HG03139 (cell line): ENCODE data around the gene TNK1.

Experiments used
- ATAC-seq: cut with Tn5 transposase; IDR thresholded peaks from one replicate; pipeline ENCODE4 v1.9.1; 2021; ENCODE audit not compliant: unreplicated experiment

Gene TNK1

DNA sequence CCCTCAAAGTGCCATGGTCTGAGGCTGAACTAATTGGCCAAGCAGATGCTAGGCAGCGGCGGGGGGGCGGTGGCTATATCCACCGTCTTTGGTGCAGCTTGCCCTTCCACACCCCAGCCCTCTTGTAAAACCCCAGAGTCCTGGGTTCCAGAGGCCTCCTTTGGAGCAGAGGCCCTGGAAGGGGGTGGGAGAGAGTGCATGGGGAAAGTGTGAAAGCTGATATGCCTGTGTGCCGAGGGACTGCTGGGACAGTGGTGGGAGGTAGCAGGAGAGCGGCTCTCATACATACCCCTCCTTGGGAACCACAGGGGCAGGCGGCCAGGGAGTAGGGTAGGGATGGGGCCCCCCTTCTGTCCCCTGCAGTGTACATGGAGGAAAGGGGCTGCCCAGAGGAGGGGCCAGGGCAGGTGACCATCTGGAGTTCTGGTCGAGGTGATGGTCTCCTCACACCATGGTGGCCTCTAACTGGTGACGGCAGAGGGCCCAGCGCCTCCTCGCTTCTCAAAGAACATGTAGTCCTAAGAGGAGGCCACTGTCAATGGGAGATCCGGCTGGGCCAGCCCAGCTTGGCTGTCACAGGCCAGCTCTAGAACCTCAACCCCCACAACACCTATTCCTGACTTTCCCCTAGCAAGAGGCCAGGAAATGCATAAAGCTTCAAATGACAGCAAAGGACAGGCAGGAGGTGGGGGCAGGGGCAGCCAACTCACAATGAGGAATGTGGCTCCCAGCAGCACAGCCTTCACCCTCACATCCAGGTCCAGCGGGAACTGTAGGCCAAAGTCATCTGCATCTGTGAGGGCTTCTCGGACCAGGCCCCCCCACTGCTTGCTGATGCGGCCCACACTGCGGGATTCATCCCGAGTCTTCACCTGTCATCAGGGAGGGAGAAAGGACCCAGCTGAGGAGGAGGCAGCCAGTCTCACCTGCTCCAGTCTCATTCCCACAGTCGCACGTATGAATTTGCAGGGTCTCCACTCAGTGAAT lies 9.3 kb downstream of the TNK1 start:
- no peak for ATAC-seq

DNA sequence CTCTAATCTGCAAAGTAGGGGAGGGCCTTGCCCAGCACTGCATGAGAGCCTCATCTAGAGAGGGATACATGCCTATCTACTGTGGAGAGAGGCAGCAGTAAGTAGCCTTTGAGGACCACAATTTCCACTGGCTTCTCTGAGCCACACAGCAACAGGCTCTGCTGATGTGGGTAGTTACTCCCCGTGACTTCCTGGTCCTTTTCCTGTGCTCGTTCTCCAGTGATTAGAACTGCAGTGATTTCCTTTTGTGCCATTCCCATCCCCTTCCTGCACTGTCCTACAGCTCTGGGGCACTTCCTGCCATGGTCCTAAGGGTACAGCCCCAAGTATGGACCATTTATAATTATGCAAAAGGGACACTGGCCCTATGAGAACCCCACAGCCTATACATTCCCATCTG lies 10.4 kb downstream of the TNK1 start:
- no peak for ATAC-seq

DNA sequence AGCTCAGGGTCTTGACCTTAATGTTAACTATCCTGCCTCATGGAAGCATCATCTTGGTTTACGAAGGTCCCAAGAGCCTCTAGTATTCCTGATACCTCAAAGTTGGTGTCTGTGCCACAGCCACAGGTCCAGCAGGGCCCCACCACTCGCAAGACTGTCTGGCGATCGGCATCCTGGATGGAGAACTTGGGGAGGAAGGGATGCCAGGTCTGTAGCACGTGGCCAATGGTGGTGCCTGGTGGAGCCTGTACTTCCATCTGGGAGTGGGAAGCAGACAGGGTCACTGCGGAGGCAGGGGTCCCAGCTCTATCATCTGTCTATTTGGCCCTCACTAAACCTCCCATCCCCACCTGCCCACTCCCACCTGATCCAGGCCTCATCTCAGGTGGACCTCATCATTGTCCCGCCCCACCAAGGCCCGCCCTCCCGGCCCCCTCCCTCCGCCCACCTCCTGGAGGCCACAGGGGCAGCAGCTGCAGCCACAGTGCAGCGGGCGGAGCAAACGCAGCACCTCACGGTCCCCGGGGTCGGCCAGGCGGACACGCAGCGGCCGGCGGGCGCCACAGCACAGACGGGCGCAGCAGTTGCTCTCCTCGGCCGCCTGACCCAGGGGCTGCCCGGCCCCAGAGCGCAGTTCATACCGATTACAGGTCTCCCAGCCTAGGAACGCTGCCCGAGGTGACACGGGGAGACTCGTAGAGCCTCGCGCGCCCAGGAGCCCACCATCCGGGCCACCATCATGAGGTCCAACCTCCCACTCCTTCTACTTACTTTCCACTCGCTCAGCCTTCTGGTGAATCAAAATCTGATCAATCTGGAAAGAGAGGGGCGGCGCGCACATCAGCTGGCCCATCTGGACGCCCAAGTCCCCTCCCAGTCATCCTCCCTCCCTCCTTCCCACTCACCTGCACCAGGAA lies 12.1 kb downstream of the TNK1 start:
- ATAC-seq = no peak

DNA sequence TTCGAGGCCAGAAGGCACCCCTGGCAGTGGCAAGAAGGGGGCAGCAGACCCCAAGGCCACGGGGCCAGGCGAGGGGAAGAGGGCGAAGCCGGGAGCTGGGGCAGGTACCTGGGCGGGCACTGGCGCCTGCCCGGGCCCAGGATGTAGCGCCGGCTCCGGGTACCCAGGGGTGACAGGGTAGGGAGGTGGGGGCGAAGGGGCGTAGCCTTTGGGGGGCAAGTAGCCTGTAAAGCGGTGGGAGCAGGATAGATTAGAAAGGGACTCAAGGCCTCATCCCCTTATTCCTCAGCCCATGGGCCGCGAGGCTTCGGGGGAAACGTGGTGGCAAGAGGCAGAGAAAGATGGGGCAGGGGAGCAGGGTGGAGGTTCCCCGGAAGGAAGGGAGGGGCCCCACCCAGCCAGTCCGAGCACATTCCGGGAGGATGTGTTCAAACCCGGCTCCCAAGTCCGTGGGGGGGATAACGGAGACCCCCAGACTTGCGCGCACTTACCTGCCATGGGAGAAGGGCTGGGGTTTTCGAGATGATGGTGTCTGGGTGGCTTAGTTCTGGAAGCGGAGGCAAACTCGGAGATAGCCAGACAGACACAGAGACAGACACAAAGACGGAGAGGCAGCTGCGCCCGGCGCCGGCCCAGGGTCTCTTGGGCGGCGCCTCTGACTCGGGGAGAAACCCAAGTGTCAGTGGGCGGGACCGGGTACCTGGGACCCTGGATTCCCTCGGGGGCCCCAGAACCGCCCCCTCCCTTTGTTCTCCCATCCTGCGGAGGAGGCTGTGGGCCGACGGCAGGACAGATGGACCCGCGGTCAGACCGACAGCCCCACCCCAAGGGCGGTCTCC lies 12.9 kb downstream of the TNK1 start:
- ATAC-seq = peak; percentile 13

DNA sequence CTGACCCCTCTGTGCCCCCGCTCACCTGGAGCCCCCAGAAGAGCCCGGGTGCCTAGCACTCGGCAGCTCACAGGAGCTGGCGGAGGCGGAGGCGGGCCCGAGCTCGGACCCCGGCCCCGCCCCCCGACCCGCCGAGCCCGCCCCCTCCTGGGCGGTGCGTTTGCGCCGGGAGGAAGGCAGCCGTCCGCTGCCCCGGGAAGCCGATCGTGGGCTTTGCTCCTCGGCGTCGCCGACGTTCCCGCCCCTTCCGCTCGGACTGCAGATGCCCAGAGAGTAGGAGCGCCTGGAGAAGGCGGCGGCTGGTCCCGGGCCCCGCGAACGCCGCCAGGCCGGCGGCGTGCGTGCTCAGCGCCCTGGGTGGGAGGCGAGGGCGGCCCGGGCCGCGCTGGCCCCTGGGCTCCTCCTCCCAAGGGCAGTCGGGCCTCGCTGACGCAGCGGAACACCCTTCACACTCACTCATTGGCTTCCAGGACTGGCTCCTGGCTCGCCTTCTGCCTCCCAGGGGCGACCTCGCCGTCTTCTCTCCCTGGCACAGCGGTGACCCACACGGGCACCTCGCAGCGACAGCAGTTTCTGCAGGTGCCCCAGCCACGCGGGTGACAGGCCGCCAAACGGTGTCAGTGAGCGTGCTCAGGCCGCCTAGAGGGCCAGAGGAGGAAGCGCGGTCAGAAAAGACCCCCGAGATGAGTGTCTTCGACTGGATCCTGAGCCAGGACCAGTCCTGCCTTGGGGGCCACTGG lies 13.7 kb downstream of the TNK1 start, which contains the start of gene PLSCR3:
Gene PLSCR3 (minus strand): TSS at position 74 of the 740 bp plus-strand sequence. CDS start 415 bp downstream, outside the sequence.
- ATAC-seq = peak; percentile 61

DNA sequence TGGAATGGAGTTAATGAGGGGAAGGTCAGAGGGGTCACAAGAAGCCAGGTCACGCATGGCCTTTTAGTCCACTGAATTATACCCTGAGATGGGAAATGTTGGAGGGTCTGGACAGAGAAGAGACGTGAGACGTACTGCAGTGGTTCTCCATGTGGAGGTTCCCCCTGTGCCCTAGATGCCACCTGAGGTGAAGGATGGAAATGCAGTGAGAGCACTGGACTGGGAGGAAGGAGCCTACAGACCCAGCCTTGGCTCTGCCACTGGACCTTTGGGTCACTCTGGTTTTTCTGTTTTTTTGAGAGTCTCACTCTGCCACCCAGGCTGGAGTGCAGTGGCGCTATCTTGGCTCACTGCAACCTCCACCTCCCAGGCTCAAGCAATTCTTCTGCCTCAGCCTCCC lies 15.3 kb downstream of the TNK1 start:
- no peak for ATAC-seq

DNA sequence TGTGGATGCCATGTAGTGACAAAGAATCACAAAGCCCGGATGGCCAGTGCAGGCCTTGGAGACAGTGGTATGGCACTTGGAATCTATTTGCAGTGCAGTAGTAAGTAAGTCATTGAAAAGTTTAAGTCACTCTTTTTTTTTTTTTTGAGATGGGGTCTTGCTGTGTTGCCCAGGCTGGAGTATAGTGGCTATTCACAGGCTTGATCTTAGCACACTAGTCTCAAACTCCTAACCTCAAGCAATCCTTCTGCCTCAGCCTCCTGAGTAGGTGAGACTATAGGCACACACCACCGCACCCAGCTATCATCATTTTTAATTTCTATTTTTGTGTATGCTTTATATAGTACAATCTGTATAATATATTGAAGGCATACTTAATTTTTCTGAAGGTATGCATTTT lies 17.7 kb downstream of the TNK1 start:
- no peak for ATAC-seq

DNA sequence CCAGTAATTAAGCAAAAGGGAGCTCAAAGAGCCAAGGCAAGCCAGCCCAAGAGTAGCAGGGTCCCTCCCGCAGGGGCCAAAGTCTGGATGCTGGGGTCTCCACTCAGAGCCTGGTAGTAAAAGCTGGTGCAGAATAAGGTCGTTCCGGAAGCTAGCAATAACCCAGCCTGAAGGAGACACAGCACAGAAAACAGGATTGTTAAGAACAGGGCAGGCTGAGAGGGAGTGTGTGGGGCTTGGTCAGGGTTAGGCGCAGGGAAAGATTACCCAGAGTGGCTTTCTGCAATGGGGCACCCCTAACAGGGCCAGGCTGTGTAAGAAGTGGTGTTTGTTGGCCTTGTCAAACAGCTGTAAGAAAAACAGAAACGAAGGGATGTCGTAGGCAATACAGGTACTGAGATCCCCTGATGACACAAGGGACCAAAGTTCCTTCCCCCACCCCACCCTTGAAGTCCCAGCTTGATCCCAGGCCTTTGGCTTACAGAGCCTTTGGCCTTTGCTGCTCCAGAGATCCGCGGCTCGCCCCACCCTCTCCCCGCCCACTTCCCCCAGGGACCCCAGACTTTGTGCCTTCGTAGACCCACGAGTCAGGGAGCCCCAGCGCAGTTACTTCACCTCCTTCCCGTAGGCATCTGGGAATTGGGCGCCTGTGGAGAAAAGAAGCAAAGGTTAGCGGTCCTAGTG lies 22.3 kb downstream of the TNK1 start:
- no peak for ATAC-seq

DNA sequence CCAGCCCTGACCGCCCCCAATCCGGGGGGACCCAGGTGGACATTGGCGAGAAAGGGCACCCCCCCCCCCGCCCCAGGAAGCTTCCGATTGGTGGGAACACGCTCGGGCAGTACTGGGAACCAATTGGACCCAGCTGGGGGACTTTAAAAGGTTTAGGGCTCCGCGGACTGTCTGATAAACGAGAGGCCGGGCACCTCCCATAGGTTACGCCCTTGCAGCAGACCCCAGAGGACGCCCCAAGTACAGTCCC lies 22.8 kb downstream of the TNK1 start:
- ATAC-seq = no peak

DNA sequence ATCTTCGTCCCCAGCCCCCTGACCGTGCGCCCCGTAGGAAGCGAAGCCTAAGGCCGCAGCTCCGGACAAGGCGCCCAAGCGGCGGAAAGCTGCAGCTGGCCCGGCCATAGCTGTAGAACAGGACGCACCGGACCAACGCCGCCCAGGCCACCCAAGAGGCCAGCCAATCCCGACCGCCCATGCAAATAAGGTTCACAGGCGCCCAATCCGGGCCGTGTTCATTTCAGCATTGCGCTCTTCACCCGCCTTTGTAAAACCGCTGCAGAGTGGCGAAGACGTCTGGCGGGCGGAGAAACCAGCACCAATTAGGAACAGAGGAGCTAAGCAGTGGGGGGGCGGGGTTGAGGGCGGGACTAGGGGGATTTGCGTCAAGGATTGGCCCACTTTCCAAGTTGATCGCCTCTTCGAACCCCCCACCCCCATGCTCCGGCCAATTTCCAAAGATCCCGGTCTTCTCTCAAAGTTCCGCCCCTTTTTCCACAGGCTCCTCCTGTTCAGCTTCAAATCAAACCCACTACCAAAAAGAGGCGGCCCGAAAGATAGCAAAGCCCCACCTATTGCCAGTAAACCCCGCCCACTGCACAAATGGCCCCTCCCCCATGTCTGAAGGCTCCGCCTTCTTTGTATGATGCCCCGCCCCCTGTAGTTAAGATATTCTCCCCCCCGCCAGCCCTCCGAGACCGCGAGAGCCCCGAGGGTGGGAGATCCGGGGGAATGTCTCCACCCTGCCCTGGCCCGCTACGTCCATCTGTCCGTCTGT lies 23.3 kb downstream of the TNK1 start, which contains the start of gene TMEM256:
Gene TMEM256 (minus strand): TSS at position 121 of the 760 bp plus-strand sequence. CDS start 13 bp downstream, at position 108.
- ATAC-seq = peak; percentile 89

DNA sequence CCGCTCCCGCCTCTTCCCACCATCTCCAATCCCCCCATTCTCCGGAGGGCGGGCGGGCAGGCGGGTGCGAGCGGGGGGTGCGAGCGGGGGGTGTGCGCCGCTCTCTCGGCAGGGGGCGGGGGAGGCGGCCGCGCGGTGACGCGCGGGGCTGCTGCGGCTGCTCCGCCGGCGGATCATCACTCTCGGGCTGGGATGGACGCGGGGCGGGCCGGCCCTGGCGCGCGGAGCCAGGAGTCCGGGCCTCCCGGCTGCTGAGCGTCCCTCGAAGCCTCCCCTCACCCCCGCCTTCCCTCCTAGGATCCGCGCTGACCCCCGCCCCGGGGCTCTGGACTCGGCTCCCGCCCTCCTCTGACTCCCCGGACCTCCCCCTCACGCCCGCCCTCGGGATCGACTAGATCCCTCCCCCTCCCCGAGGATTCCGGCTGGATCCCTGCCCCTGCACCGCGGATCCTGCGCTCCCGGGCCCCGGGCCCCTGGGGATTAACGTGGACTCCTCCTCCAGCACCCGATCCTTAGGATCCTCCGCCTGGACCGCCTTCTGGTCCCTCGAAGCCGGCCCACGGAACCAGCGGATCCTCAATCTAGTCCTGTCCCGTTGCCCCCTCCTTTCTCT lies 24.0 kb downstream of the TNK1 start:
- no peak for ATAC-seq

DNA sequence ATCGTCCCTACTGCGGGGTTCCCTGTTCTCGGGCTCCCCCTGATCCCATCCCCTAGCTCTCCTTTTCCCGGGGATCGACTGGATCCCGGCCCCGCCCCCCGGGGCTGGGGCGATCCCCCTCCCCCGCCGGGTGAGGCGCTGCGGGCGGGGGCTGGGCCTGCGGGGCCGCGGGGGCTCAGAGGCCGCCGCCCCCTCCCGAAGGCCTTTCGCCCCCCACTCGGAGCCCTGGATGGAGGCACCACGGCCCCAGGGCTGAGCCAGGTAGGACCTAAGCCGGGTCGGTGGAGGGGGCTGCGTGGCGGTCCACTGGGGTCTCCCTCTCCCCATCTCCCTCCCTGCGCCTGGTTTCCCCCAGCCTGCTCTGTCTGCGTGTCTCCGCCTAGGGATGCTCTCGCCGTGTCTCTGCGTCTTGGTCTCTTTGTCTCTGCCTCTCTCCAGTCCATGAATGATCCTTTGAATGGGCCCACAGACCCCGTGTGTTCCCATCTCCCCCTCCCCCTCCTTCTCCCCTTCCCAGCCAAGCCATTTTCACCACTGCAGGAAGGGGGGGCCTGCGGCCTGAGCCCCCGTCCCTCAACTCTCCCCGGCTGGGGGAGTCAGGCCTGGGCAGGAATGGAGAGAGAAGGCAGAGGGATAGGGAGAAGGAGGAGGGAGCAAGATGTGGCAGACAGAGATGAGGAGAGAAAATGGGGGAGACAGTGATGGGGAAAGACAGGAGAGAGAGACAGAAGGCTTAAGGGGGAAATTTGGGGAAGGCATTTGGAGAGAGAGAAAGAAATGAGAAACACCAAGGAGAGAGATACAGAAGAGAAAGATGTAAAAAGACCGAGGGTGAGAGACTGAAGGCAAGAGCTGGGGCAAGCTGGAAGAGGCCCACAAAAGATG lies 24.7 kb downstream of the TNK1 start:
- no peak for ATAC-seq

DNA sequence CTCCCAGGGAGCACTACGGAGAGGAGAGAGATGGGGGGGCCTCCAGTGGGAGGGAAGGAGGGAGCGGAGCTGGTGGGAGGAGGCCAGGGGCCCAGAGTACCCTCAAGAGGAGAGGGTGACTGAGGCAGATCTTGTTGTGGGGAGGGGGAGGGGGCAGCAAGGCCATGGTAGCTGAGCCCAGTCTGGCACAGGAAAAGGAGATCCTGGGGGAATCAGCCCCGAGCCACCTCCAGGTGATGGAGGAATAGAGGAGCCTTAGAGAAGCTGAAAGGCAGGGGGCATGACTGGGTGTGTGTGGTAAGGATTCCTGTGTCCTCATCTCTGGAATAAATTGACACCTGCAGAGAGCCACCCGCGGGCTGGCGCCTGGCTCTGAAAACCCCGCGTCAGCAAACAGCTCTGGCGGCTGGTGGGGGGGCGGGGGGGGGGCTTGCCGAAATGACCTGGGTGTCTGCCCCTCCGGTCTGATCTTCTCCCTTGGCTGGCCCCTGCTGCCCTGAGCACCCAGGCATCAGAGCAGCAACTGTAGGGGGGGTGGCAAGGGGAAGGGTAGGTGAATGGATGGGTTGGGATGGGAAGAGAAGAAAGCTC lies 25.4 kb downstream of the TNK1 start:
- no peak for ATAC-seq

DNA sequence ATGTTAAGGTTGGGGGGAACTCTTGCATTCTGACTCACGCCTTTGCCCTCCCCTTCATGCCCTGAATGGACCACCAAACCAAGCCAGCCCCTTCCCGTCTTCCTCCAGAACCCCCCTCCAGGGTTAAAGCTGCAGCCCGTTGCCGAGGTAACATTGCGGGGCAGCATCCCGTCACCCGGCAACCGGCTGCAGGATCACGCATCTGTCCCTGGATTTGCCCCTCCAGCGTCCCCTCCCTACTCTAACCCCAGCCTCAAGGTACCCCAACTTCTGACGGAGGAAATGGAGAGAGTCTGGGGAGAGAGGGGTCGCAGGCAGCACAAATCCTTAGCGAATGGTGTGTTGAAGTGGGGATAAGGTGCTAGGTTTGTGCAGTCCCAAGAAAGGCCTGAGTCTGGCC lies 26.2 kb downstream of the TNK1 start:
- ATAC-seq = no peak

DNA sequence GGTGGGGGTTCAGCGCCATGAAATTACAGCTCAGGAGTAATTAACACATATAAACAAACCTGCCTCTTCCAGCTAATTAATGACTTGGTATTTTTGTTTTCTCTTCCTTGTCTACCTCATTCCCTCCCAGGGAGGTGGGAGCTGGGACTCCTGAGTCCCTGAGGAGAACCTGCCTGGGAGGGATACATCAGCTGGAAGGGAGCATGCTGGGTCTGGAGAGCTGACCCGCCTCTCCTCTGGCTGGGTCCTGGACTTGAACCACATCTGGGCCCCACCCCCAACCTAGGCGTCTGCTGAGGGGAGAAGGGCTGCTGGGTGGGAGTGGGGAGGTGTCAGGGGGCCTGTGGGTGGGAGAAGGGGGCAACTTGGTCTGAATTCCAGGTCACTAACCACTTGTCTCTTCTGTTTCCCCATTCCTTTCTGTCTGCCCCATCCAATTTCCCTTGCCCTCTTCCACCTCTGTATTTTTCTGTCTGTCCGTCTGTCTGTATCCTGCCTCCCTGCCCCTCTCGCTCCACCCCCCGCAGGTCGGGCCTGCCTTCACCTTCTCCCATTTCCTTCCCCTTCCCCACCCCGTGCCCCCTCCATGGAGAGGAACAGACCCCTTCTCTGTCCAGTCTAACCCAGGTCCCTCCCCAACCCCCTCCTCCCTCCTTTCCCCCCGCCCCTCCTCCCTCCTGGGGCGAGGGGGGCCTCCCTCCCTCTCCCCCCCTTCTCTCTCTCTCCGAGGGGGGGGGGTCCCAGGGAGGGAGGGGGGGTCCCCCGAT lies 26.8 kb downstream of the TNK1 start, which contains the start of gene NLGN2:
Gene NLGN2 (plus strand): TSS at position 361 of the 767 bp plus-strand sequence. CDS start 411 bp downstream, outside the sequence.
- ATAC-seq = no peak

DNA sequence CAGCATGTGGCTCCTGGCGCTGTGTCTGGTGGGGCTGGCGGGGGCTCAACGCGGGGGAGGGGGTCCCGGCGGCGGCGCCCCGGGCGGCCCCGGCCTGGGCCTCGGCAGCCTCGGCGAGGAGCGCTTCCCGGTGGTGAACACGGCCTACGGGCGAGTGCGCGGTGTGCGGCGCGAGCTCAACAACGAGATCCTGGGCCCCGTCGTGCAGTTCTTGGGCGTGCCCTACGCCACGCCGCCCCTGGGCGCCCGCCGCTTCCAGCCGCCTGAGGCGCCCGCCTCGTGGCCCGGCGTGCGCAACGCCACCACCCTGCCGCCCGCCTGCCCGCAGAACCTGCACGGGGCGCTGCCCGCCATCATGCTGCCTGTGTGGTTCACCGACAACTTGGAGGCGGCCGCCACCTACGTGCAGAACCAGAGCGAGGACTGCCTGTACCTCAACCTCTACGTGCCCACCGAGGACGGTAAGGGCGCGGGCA lies 27.4 kb downstream of the TNK1 start:
- ATAC-seq = no peak
